Amygdala (tissue), 56 donors: Measurements from ENCODE around the gene SIAH3.
"Not testable (repeated sequence)": the region's sequence is repeated elsewhere in the genome, so short reads cannot be mapped to it uniquely, and the experiment has no call there.

ENCODE experiments used
- DNase-seq, 56 donors: peaks; one replicate each; lab custom pipeline; 2025; lab: John Stamatoyannopoulos, UW

SIAH3 gene

GRCh38 chr13:45784755-45785675 lies 66.5 kb downstream of the SIAH3 start:
- no peak for DNase-seq

DNA sequence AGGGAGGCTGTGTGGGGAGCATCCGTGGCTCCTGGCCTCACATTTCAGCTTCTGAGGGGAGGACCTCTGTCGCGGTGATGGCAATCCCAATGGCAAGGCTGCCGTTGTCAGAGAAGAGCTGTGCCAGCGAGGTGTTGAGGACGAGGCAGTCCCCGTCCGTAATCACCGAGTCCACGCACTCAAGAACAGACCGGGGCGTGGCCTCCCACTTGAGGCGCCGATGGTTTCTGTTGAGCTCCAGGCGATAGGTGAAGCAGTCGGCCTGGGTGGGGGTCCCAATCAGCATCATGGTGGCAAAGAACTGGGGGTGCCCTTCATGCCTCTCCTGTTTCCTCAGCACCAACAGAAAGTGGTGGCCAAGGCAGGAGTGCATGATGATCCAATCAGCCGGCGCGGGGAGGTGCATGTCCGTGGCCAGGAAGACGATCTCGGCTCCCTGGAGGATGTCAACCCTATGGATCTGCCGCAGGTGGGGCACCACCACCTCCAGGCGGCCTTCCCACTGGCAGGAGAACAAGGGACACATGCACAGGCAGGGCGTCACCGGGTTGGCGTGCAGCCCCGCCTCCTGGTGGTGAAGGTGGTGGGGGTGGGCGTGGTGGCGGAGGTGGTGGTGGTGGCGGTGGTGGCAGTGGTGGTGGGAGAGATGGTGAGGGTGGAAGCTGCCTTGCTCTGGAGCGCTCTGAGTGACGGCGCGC lies 68.1 kb downstream of the SIAH3 start:
- no peak for DNase-seq

GRCh38 chr13:45782327-45783045 lies 69.1 kb downstream of the SIAH3 start:
- DNase-seq, result no peak

DNA sequence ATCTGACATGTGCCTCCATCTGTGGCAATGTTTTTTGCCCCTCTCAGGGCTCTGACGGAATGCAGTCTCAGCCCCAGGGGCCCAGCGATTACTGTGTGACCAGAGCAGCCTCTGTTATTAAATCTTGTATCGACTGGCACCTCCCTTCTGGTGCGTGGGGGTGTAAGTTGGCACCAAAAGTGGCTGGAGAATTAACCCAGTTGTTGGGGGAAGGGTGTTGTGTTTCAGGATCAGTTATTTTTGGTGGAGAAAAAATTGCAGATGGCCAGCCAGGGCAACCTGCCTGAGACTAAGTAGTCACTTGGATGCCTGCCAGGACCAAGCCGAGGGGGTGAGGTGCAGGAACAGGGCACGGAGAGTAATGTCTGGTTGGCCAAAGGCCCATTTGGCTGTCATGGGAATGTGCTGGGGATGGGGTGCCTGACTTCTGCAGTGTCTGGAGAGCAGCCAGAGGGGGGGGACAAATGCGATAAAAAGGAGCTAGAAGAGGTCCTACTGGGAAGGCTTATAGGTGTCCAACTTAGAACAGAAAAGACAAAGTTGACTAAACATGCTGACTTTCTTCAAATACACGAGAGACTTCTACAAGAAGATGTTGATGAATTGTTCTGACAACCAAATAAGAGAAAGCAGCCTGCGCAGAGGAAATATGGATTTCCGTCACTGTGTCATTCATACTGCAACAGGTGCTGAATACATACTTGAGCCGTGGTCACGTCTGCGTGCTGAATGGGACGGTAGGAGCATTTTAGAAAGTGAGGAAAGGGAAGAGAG lies 69.8 kb downstream of the SIAH3 start:
- peak in 5 of 56 donors; percentile 2 to 61 (median 15) for DNase-seq

DNA sequence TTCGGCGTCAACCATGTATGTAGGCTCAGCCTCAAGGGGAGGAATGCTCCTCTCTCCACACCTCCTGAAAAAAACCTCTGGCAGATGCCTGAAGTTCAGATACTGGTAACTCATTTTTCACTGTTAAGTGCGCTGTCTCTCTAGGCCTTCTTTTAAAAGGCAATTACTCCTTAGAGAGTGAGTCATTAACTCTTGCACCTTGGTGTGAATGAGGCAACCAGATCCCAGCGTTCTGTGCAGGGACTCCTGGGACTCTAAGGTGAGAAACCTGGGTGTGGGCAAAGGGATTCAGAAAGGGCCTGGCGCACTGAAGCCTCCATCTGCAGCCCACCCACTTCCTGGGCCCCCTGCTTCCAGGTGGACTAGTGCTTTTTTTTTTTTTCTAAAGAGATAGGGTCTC lies 71.7 kb downstream of the SIAH3 start:
- DNase-seq, result no peak

DNA sequence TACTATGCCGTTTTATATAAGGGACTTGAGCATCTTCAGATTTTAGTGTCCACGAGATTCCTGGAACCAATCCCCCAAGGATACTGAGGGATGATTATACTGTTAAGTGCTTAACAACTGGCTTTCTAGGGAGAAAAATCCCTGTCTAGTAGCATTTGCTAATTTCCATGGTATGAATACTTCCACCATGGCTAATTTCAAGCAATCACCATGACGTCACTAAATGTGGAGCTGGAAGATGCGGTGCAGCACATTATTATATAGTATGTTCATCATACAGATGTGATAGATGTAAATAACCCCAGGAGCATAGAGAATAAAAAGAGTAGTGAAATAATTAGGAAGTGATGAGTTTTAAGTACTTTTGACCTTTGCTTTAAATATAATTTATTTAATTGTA lies 72.7 kb downstream of the SIAH3 start:
- no peak for DNase-seq

- DNase-seq, result no peak
These were observed 74.8 kb downstream of the SIAH3 start for GRCh38 chr13:45776748-45777147.

DNA sequence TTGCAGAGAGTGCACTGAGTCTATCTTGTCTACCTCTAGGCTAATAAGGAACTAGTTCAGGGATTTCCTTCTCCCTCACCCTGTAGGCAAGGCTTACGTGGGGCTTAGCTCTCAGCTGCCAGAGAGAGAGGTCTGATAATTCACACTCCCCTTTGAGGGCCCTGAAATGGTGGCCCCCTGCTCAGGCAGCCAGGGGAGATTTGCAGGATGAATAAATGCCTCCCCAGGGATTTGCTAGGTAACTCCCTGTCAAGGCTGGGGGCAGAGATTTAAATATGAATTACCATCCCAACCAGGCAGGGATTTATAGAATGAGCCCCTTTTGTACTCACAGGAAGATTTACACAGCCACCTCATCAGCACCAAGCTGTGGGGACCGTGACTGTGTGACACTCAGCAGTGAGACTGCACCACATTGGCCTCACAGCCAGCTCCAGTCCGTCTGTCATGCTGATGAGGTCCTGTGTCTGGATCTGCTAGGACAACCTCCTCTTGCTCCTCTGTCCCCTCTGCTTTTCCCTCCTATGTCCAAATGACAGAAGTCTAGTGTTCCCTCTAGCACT lies 76.1 kb downstream of the SIAH3 start:
- no peak for DNase-seq

- no peak for DNase-seq
These were observed 77.6 kb downstream of the SIAH3 start for GRCh38 chr13:45773944-45774343.

DNA sequence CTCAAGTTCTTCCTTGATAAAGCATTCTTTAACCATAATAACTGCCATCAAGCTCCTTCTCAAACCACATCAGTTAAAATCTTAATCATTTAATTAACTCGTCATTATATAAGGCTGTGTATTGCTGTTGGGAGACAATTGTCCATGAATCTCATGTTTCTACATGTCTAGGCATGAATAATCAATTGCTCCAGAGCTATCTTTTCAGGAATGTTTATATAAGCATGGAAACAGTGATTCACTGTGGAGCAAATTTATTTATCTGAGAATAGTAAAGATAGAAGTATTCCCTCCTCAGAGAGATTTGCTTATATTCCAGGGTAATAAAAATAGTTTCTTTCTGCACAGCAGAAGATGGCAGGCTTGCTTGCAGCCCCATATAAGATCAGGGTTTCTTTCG lies 78.3 kb downstream of the SIAH3 start:
- DNase-seq, result no peak

- DNase-seq, result no peak
These were observed 80.7 kb downstream of the SIAH3 start for GRCh38 chr13:45770886-45771285.

- DNase-seq, result no peak
These were observed 82.7 kb downstream of the SIAH3 start for GRCh38 chr13:45768656-45769479.

- DNase-seq, result no peak
These were observed 86.1 kb downstream of the SIAH3 start for GRCh38 chr13:45765464-45765863.

- no peak for DNase-seq
These were observed 88.1 kb downstream of the SIAH3 start for GRCh38 chr13:45763419-45763818.

GRCh38 chr13:45757589-45757988 lies 94.0 kb downstream of the SIAH3 start:
- DNase-seq, result not testable (repeated sequence)

- DNase-seq, result not testable (repeated sequence)
These were observed 95.1 kb downstream of the SIAH3 start for GRCh38 chr13:45756498-45756897.

GRCh38 chr13:45752510-45752909 lies 99.0 kb downstream of the SIAH3 start:
- no peak for DNase-seq

- DNase-seq, result no peak
These were observed 99.7 kb downstream of the SIAH3 start for GRCh38 chr13:45751885-45752284.

GRCh38 chr13:45750566-45750965 lies 101.0 kb downstream of the SIAH3 start:
- DNase-seq, result no peak
